ENCODE measurements around the gene CIDEA.

The CIDEA gene

GRCh38 chr18:12301263-12302005, 47.3 kb downstream of the CIDEA start:
- no peak for DNase-seq (ENCODE audit: low spot score)

GRCh38 chr18:12302391-12303147, 48.4 kb downstream of the CIDEA start:
- no peak for DNase-seq (ENCODE audit: low spot score)

- no peak for DNase-seq (ENCODE audit: low spot score)
Measured at GRCh38 chr18:12304351-12305210, 50.4 kb downstream of the CIDEA start.

GRCh38 chr18:12305211-12305610, 51.0 kb downstream of the CIDEA start:
- DNase-seq (ENCODE audit: low spot score): no peak

GRCh38 chr18:12305930-12306629, 51.9 kb downstream of the CIDEA start:
- DNase-seq (ENCODE audit: low spot score): no peak

GRCh38 chr18:12306752-12307700, 52.9 kb downstream of the CIDEA start:
- no peak for DNase-seq (ENCODE audit: low spot score)

GRCh38 chr18:12307701-12308385, 53.7 kb downstream of the CIDEA start, which contains the start of gene TUBB6:
TSS of gene TUBB6 (plus strand) at chr18:12308241. CDS start at chr18:12308293, 52 bp downstream.
- no peak for DNase-seq (ENCODE audit: low spot score)

GRCh38 chr18:12308386-12309100, 54.4 kb downstream of the CIDEA start:
- DNase-seq (ENCODE audit: low spot score): peak; percentile 3

- no peak for DNase-seq (ENCODE audit: low spot score)
Measured at GRCh38 chr18:12309683-12310198, 55.6 kb downstream of the CIDEA start.

GRCh38 chr18:12310762-12311161, 56.6 kb downstream of the CIDEA start:
- no peak for DNase-seq (ENCODE audit: low spot score)

GRCh38 chr18:12312976-12313375, 58.8 kb downstream of the CIDEA start:
- DNase-seq (ENCODE audit: low spot score): no peak

GRCh38 chr18:12313530-12314245, 59.5 kb downstream of the CIDEA start:
- DNase-seq (ENCODE audit: low spot score): no peak

- DNase-seq (ENCODE audit: low spot score): no peak
Measured at GRCh38 chr18:12314591-12315305, 60.6 kb downstream of the CIDEA start.

GRCh38 chr18:12315490-12315889, 61.3 kb downstream of the CIDEA start:
- no peak for DNase-seq (ENCODE audit: low spot score)

- DNase-seq (ENCODE audit: low spot score): no peak
Measured at GRCh38 chr18:12315911-12316310, 61.8 kb downstream of the CIDEA start.

- DNase-seq (ENCODE audit: low spot score): no peak
Measured at GRCh38 chr18:12317664-12318333, 63.6 kb downstream of the CIDEA start.

GRCh38 chr18:12318334-12318697, 64.2 kb downstream of the CIDEA start:
- DNase-seq (ENCODE audit: low spot score): no peak
